Esophagus (tissue), 2 donors: Measurements from ENCODE around the gene SLC28A1. TPM values are rescaled to one million over a fixed set of nuclear protein-coding genes. Genes with fewer than 3 reads are reported as not detected.
"Not testable (repeated sequence)": the region's sequence is repeated elsewhere in the genome, so short reads cannot be mapped to it uniquely, and the experiment has no call there.

Experiments
- H3K27ac ChIP-seq, 2 donors: one replicate each; pipeline ENCODE4 v1.5.1; 2013; ENCODE audit warnings: low read depth in 2 of 2, mild to moderate bottlenecking in 2 of 2, inconsistent platforms in 1 of 2, low read length in 1 of 2, moderate library complexity in 1 of 2
- H3K27me3 ChIP-seq, 2 donors: one replicate each; pipeline ENCODE4 v1.6.1; 2013; ENCODE audit warnings: low read length in 2 of 2, control low read depth in 1 of 2, mild to moderate bottlenecking in 1 of 2; ENCODE audit not compliant: insufficient read depth in 2 of 2, control insufficient read depth in 1 of 2
- H3K36me3 ChIP-seq, 2 donors: one replicate each; pipeline ENCODE4 v1.6.1; 2013; ENCODE audit warnings: low read length in 1 of 2; ENCODE audit not compliant: control insufficient read depth in 2 of 2, insufficient read depth in 2 of 2
- H3K4me1 ChIP-seq, 2 donors: one replicate each; pipeline ENCODE4 v1.6.1; 2013; ENCODE audit warnings: low read length in 1 of 2; ENCODE audit not compliant: control insufficient read depth in 2 of 2, insufficient read depth in 2 of 2
- H3K4me3 ChIP-seq, 2 donors: one replicate each; pipeline ENCODE4 v1.5.1; 2013; ENCODE audit warnings: low read length in 2 of 2, mild to moderate bottlenecking in 2 of 2, low read depth in 1 of 2, moderate library complexity in 1 of 2
- H3K9me3 ChIP-seq, 2 donors: one replicate each; pipeline ENCODE4 v1.6.1; 2013; ENCODE audit warnings: mild to moderate bottlenecking in 2 of 2, low read depth in 1 of 2, low read length in 1 of 2, moderate library complexity in 1 of 2; ENCODE audit not compliant: control insufficient read depth in 2 of 2, insufficient read depth in 1 of 2
- WGBS, 2 donors: extraction: QIAGEN DNeasy Blood & Tissue Kit; methylation state at CpG; one replicate each; pipeline ENCODE4 v1.1.7; 2013; 5-methylcytosine and 5-hydroxymethylcytosine counted together
- polyA plus RNA-seq, 2 donors: library from polyadenylated mRNA; stranded (reverse); fragments of 200-250 nt; gene quantifications; one replicate each; pipeline ENCODE4 v1.2.3, GENCODE V29; 2013
- donor health status: healthy with polysubstance abuse.
- donor health status: Bipolar disorder and iron deficiency.

Gene SLC28A1
- polyA plus RNA-seq, 2 donors = 0.02 to 0.08 TPM

DNA sequence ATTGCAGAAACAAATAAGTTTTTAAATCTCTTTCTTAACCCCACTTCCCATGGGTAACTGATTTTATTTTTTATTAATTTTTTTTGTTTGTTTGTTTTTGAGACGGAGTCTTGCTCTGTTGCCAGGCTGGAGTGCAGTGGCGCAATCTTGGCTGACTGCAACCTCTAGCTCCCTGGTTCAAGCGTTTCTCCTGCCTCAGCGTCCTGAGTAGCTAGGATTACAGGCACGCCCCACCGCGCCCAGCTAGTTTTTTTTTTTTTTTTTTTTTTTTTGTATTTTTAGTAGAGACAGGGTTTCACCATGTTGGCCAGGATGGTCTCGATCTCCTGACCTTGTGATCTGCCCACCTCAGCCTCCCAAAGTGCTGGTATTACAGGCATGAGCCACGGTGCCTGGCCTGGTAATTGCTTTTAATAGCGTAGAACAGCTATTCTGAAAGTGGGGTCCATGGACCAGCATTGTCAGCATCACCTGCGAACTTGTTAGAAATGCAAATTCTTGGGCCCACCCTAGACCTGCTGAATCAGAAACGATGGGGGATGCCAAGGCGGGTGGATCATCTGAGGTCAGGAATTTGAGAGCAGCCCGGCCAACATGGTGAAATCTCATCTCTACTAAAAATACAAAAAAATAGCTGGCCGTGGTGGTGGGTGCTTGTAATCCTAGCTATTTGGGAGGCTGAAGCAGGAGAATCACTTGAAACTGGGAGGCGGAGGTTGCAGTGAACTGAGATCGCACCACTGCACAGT lies 40.5 kb downstream of the SLC28A1 start:
- 75 to 76% methylated on average over 17 of the region's 17 CpGs for WGBS, 2 donors
- not testable (repeated sequence) for H3K36me3 ChIP-seq, H3K9me3 ChIP-seq, H3K27me3 ChIP-seq, H3K4me3 ChIP-seq, H3K4me1 ChIP-seq, H3K27ac ChIP-seq

DNA sequence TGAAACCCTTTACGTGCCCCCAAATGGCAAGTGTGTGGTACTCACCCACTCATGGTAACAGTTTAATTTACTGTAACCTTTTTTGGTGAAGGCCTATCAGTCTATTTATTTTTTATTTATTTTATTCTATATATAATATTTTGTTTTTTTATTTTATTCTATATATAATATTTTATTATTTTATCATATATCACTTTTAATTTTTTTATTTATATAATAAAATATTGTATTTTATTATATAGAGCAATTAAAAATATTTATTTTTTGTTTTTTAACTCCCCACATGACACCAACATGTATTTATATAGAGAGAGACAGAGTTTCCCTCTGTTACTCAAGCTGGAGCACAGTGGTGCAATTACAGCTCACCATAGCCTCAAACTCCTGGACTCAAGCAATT lies 41.4 kb downstream of the SLC28A1 start:
- H3K36me3 ChIP-seq = no peaks in the 10 kb centered on the region
- H3K27me3 ChIP-seq = no peaks in the 10 kb centered on the region
- H3K9me3 ChIP-seq = no peaks in the 10 kb centered on the region
- H3K27ac ChIP-seq = no peak overlapping the region
- H3K4me3 ChIP-seq = no peak overlapping the region
- 94 to 96% methylated on average over 1 of the region's 1 CpG for WGBS, 2 donors
- H3K4me1 ChIP-seq = peaks cover 4% of the 10 kb centered on the region in 2 donors

DNA sequence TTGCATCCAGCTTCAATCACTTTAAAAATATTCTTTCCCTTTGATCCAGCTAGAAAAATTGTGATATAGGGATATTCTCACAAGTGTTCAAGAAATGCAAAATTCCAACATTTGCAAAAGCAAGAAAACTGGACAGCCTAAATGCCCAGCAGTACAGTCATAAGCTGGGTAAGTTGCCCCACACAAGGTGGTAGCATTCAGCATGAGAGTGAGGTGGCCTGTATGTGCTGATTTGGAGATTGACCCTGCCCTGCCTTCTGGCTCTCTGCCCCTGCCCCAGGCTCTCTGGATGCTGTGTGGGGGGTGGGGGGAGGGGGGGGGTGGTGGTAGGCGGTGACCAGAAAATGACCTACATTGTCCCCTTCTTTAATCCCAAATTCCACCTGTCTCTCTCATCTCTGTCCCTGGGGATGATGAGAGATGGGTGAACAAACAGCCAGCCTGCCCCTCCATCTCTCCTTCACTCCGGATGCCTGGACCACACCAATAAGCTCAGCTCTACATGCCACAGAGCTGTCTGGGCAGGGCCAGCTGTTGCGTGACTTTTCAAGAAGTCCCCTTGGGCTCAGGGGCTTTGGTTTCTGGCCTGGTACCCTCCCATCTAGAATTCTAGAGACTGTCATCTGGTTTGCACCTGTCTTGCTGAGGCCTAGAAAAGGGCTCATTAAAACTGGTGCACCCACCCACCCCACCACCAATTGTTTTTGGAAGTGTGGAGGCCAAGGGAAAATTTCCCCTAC lies 42.2 kb downstream of the SLC28A1 start:
- no peaks in the 10 kb centered on the region for H3K27me3 ChIP-seq
- peaks cover 4% of the 10 kb centered on the region in 2 donors for H3K4me1 ChIP-seq
- no peak overlapping the region for H3K4me3 ChIP-seq
- no peaks in the 10 kb centered on the region for H3K9me3 ChIP-seq
- WGBS, 2 donors = 79 to 88% methylated on average over 3 of the region's 3 CpGs
- no peak overlapping the region for H3K27ac ChIP-seq
- no peaks in the 10 kb centered on the region for H3K36me3 ChIP-seq

DNA sequence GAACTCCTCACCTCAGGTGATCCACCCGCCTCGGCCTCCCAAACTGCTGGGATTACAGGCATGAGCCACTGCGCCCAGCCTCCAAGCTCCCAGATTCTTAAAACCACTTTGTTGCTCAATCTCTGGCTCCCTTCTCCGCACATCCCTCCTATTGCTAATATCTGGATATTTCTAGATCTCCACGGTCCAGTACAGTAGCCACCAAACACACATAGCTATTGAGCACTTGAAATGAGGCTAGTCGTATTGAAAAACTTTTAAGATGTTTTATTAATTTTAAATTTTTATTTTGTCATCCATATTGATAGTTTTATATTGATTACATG lies 44.3 kb downstream of the SLC28A1 start:
- Histone ChIP-seq H3K4me1 (peaks cover 4% of the 10 kb centered on the region in 2 donors), H3K27me3 (no peaks in the 10 kb centered on the region), H3K27ac (no peak overlapping the region), H3K36me3 (no peaks in the 10 kb centered on the region), H3K9me3 (no peaks in the 10 kb centered on the region), H3K4me3 (no peak overlapping the region)
- 77 to 80% methylated on average over 6 of the region's 6 CpGs for WGBS, 2 donors

DNA sequence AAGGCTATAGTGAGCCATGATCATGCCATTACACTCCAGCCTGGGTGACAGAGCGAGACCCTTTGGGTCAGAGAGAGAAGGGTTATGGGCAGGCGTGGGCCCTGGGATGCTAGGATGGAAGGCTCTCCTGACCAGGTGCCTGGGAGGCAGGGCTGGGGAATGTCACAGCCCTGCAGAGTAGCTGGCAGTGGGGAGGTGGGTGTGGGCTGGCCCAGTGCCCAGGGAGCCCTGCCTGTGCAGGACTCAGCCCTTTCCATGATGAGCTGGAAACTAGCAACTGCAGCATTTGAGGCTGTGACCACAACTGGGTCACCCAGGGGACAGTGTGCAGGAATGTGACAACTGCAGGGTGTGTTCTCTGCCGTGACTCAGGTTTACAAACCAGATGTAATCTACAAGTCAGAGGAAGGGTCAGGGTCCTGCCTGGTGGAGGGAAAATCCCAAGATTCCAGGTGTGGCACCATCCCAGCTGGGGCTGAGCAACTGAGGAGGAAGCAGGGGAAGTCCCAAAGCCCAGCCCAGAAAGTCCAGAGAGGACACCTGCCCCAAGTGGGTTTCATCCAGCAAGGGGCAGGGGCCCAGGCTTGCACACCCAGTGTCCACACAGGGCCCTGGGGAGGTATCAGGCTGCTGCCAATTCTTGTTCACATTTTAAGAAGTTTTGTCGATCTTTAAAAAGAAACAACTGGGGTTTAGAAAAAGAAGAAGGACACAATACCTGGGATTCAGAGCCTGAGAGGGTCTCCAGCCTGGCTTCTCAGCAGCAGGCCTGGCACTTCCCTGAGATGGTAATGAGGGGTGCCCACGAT lies 45.5 kb downstream of the SLC28A1 start:
- no peak overlapping the region for H3K4me3 ChIP-seq
- H3K36me3 ChIP-seq = no peaks in the 10 kb centered on the region
- peak overlapping the region in 1 of 2 donors; percentile 50 for H3K27ac ChIP-seq
- H3K4me1 ChIP-seq = peaks cover 4% of the 10 kb centered on the region in 2 donors
- no peaks in the 10 kb centered on the region for H3K27me3 ChIP-seq
- 67 to 69% methylated on average over 5 of the region's 5 CpGs for WGBS, 2 donors
- H3K9me3 ChIP-seq = no peaks in the 10 kb centered on the region

DNA sequence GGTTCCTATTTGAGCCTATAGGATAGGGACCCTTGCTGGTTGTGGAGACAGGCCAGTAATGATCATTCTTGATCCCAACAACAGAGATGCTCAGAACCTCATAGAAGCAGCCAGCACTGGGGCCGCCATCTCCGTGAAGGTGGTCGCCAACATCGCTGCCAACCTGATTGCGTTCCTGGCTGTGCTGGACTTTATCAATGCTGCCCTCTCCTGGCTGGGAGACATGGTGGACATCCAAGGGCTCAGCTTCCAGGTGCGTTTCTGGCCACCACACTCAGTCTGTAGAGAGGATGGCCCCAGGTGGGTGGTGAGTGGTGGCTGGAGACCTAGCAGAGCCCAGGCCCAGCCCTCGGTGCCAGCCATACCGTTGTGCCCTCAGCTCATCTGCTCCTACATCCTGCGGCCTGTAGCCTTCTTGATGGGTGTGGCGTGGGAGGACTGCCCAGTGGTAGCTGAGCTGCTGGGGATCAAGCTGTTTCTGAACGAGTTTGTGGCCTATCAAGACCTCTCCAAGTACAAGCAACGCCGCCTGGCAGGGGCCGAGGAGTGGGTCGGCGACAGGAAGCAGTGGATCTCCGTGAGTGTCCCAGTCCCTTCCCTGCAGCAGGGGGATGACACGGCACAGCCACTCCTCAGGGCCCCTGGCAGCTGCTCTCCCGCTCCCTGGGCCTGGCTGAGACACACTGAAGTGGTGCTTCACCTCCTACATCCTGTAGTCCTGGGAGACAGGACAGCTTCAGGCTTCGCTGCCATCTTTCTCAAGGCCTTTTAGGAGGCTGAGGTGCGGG lies 50.7 kb downstream of the SLC28A1 start:
- Histone ChIP-seq H3K4me1 (peaks cover 0 to 3% of the 10 kb centered on the region in 2 donors), H3K27me3 (no peaks in the 10 kb centered on the region), H3K27ac (no peak overlapping the region), H3K4me3 (no peak overlapping the region), H3K36me3 (no peaks in the 10 kb centered on the region), H3K9me3 (no peaks in the 10 kb centered on the region)
- WGBS, 2 donors = 88% methylated on average over 18 to 21 of the region's 21 CpGs

DNA sequence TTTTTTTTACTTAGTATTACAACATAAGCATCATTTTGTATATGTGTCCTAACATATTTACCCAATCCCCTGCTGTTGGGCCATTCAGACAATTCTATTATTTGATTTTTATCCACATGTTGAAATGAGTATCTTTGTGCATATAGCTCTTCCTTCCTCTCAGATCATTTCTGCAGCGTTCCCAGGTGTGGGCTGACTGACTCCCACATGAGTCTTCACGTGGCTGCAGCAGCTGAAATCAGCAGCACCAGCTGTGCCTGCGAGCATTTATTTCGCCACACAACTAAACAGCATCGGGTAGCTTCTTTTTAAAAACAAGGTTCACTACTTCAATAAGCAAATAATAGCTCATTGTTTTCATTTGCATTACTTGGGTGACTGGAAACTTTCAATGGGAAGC lies 52.7 kb downstream of the SLC28A1 start:
- Histone ChIP-seq H3K36me3 (no peaks in the 10 kb centered on the region), H3K9me3 (no peaks in the 10 kb centered on the region), H3K4me3 (no peak overlapping the region), H3K27me3 (no peaks in the 10 kb centered on the region), H3K4me1 (no peaks in the 10 kb centered on the region), H3K27ac (no peak overlapping the region)
- 51 to 54% methylated on average over 5 of the region's 5 CpGs for WGBS, 2 donors

DNA sequence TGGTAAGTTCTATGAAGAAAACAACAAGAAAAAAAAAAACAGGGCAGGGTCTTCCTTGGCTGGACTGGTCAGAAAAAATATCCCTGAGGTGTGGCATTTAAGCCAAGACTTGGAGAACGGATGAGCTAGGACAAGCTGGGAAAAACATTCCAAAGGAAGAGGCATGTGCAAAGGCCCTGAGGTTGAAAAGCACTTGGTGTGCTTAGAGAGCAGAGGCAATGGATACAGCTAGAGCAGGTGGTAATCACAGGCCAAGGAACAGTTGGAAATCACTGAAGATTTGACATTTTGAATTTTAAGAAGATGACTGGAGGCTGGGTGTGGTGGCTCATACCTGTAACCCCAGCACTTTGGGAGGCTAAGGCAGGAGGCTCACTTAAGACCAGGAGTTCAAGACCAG lies 54.3 kb downstream of the SLC28A1 start:
- no peaks in the 10 kb centered on the region for H3K9me3 ChIP-seq
- 92 to 97% methylated on average over 1 of the region's 1 CpG for WGBS, 2 donors

DNA sequence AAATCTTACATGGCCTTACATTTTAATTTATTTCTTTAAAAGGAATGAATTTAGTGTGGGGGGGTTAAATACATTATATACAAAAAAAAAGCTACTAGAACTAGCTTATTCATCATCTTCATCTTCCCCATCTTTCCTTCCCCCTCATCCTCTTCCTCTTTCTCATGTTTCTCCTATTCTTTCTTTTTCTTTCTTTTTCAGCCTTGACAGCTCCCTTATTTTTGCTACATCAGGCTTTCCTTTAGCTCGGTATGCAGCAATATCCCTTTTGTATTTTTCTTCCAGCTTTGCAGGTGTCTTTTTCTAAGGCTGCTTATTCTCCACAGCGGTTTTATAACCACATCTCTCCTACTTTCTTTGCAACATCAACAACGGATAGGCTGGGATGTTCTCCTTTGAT lies 55.9 kb downstream of the SLC28A1 start:
- no peaks in the 10 kb centered on the region for H3K9me3 ChIP-seq
- no peaks in the 10 kb centered on the region for H3K27me3 ChIP-seq
- no peak overlapping the region for H3K4me3 ChIP-seq
- H3K27ac ChIP-seq = no peak overlapping the region
- WGBS, 2 donors = 77 to 79% methylated on average over 3 of the region's 3 CpGs
- no peaks in the 10 kb centered on the region for H3K4me1 ChIP-seq
- no peaks in the 10 kb centered on the region for H3K36me3 ChIP-seq

More for the DNA sequence above, 54.3 kb downstream of the SLC28A1 start:
- no peaks in the 10 kb centered on the region for H3K4me1 ChIP-seq
- H3K36me3 ChIP-seq = no peaks in the 10 kb centered on the region
- no peak overlapping the region for H3K27ac ChIP-seq
- H3K27me3 ChIP-seq = no peaks in the 10 kb centered on the region
- H3K4me3 ChIP-seq = no peak overlapping the region
